Loucy (cell line): Measurements from ENCODE around the gene ITCH.

Experiments
- CTCF ChIP-seq: fragments of 200-600 bp; sonication (generic); conservative IDR thresholded peaks from 2 replicates; pipeline ENCODE4 v1.5.1; 2014; ENCODE audit warnings: mild to moderate bottlenecking, antibody characterized with exemption, low read length
- EZH2phosphoT487 ChIP-seq: fragments of 200-600 bp; IDR thresholded peaks from 2 replicates; pipeline ENCODE4 v1.6.1; 2018; ENCODE audit warnings: antibody characterized with exemption, mild to moderate bottlenecking, moderate library complexity, borderline replicate concordance

DNA sequence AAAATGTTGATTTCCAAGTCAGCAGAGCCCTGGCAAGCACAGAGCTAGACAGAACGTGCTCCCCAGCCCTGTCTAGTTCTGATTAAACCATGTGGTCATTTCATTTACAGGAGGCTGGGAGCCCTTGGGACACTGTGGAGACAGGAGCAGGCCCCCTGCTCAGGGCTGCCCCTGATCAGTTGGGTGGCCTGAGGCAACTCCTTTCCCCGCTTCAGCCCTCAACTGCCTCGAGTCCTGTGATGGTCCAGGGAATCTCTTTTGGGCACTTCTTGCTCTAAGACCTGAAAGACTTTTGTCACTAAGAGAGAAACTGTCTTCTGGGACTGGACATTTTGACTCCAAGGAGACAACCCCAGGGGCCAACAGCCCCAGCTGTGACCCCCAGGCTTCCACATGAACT, 166.7 kb downstream of the ITCH start:
- TF ChIP-seq CTCF (no peak), EZH2phosphoT487 (no peak)
